ENCODE results near the gene TCF12.

TCF12 gene

DNA sequence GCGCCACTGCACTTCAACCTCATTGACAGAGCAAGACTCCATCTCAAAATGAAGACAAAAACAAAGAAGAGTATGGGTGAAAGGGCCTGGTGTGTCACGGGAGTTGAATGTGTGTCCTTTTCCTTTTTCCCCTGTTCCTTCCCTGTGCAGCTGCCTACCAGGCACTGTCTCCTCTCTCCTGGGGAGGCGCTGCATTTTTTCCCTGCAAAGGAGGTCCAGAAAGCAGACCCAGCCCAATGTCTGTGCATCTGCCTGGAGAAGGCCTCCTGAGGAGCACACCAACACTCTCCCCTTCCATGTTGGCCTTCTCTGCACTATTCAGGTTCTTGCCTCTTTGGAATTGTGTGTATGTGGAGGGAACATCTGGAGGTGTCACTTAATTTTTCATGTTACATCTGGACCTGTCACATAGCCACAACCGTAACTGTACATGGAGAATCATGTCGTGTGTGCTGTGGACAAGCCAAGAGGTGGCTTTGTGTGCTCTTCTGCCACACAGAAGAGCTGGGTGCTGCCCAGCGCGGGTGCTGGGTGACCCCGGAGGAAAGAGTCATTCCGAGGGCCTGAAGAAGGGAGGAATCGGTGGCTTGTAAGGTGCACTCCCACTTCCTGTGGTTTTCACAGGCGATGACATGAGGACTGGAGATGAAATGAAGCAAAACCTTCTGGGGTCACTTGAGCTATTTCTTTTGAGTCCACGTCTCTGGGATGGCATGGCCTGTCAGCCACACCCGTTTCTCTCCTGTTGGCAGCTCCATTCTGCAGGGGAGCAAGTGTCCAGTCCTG lies 411.3 kb downstream of the TCF12 start:
- TF ChIP-seq, protein P1, sequence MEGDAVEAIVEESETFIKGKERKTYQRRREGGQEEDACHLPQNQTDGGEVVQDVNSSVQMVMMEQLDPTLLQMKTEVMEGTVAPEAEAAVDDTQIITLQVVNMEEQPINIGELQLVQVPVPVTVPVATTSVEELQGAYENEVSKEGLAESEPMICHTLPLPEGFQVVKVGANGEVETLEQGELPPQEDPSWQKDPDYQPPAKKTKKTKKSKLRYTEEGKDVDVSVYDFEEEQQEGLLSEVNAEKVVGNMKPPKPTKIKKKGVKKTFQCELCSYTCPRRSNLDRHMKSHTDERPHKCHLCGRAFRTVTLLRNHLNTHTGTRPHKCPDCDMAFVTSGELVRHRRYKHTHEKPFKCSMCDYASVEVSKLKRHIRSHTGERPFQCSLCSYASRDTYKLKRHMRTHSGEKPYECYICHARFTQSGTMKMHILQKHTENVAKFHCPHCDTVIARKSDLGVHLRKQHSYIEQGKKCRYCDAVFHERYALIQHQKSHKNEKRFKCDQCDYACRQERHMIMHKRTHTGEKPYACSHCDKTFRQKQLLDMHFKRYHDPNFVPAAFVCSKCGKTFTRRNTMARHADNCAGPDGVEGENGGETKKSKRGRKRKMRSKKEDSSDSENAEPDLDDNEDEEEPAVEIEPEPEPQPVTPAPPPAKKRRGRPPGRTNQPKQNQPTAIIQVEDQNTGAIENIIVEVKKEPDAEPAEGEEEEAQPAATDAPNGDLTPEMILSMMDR (IDR thresholded peaks at IDR 0.05; ENCODE audit: insufficient read depth, low read depth, low read length, missing control alignments) = no peak
- no peak overlapping the region for H3K4me3 ChIP-seq (ENCODE audit: low read length)
- DNase-seq (ENCODE audit: low read depth) = no peak

DNA sequence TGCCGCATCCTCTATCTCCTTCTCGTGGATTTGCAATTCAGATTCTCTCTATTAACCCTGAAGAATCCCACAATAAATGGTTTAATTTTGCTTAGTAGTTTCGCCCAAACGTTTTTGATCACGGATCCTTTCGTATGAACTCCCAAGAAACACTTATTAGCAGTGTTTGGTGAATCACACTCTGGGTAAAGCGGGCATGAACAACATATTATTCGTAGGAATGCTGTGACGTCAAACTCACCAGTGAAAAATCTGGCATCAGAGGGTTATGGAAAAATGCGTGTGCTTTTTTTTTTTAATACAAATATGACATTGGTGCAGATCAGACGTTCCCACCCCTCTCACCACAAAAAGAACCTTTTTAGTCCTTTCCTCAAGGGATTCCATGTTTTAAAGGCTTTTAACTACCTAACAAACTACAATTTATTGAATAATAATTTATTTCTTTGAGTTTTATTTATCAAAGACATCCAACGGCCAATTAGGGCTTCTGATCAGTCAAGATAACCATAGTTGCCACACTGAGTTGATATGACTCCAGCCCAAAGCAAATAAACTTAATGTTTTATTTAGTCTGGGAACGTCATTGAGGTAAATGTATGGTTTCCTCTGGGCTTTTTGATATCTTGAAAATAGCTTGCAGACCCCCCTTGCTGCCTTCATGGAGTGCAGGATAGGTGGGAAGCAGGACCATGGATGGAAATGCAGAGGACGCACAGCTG lies 412.3 kb downstream of the TCF12 start:
- no peak for DNase-seq (ENCODE audit: low read depth)
- TF ChIP-seq, protein P1 (IDR thresholded peaks at IDR 0.05; ENCODE audit: insufficient read depth, low read depth, low read length, missing control alignments) = no peak
- H3K4me3 ChIP-seq (ENCODE audit: low read length) = no peak overlapping the region

DNA sequence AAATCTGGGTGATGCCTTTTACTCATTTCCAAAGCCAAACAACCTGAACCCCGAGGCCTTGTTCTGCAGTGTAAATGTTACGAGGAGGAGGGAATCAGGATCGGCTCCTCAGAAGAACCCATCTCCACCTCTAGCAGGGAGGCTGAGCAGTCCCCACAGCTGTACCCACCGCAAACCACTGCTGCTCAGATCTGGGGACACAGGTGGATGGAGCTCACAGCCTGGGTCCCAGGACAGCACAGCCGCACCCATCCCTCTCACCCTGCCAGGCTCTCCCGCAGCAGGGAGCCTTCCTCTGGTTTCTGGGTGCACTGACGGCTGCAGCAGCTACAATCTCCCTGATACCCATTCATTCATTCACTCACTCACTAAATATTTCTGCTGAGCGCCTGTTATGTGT lies 413.9 kb downstream of the TCF12 start:
- DNase-seq (ENCODE audit: low read depth) = no peak
- no peak overlapping the region for H3K4me3 ChIP-seq (ENCODE audit: low read length)
- TF ChIP-seq, protein P1 (IDR thresholded peaks at IDR 0.05; ENCODE audit: insufficient read depth, low read depth, low read length, missing control alignments) = no peak

DNA sequence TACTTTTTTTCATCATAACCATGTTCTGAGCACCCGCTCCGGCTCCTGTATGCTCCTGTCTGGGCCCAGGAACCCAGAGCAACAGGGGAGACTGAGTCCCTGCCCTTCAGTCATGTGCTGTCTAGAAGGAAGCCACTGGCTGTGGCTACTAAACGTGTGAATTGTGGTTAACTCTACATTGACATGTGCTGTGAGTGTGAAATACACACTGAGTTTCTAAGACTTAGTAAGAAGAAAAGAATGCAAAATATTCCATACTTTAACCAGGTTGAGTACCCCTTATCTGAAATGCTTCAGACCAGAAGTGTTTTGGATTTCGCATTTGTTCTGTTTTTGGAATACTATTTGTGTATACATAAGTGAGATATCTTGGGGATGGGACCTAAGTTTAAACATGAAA lies 415.0 kb downstream of the TCF12 start:
- no peak for DNase-seq (ENCODE audit: low read depth)
- no peak overlapping the region for H3K4me3 ChIP-seq (ENCODE audit: low read length)
- TF ChIP-seq, protein P1 (IDR thresholded peaks at IDR 0.05; ENCODE audit: insufficient read depth, low read depth, low read length, missing control alignments) = no peak

DNA sequence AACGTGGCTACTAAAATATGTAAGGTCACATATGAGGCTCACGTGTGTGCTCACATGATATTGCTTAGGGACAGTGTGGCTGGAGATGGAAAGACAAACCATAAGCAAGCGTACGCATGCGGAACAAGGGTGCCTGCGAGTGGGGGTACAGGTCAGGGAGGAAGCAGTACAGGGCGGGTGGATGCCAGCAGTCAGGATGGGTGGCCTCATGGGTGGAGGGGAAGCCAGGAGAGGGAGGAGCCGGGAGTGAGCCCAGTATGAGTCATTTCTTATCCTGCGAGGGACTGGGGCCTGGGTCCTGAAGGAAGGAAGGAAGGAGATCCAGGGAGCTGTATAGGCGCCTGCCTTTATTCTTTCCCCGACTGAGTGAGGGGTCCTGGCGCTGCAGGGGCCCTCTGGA lies 415.8 kb downstream of the TCF12 start:
- DNase-seq (ENCODE audit: low read depth) = peak; percentile 46
- no peak overlapping the region for H3K4me3 ChIP-seq (ENCODE audit: low read length)
- TF ChIP-seq, protein P1 (IDR thresholded peaks at IDR 0.05; ENCODE audit: insufficient read depth, low read depth, low read length, missing control alignments) = no peak

- TF ChIP-seq, protein P1 (IDR thresholded peaks at IDR 0.05; ENCODE audit: insufficient read depth, low read depth, low read length, missing control alignments) = no peak
- no peak overlapping the region for H3K4me3 ChIP-seq (ENCODE audit: low read length)
- no peak for DNase-seq (ENCODE audit: low read depth)
Measured at GRCh38 chr15:57335293-57335715, 416.9 kb downstream of the TCF12 start.

Measured in epithelial cell of esophagus (primary cell).